HG03196 (cell line): ENCODE data around the gene NEDD8.
"Not testable (repeated sequence)": the region's sequence is repeated elsewhere in the genome, so short reads cannot be mapped to it uniquely, and the experiment has no call there.

Experiments
- ATAC-seq: cut with Tn5 transposase; IDR thresholded peaks from one replicate; pipeline ENCODE4 v1.9.1; 2021; ENCODE audit not compliant: unreplicated experiment

The NEDD8 gene

GRCh38 chr14:24228902-24229301, 3.3 kb downstream of the NEDD8 start:
- ATAC-seq, result no peak

GRCh38 chr14:24226473-24226872, 5.7 kb downstream of the NEDD8 start:
- ATAC-seq, result no peak

GRCh38 chr14:24224618-24225071, 7.5 kb downstream of the NEDD8 start:
- no peak for ATAC-seq

- not testable (repeated sequence) for ATAC-seq
These were observed 9.2 kb downstream of the NEDD8 start for GRCh38 chr14:24222987-24223386.

GRCh38 chr14:24219521-24219920, 12.6 kb downstream of the NEDD8 start:
- ATAC-seq, result no peak

- ATAC-seq, result no peak
These were observed 13.1 kb downstream of the NEDD8 start for GRCh38 chr14:24219080-24219479.

GRCh38 chr14:24216876-24217275, 15.3 kb downstream of the NEDD8 start:
- not testable (repeated sequence) for ATAC-seq

GRCh38 chr14:24216345-24216699, 15.8 kb downstream of the NEDD8 start:
- no peak for ATAC-seq

- peak; percentile 65 for ATAC-seq
These were observed 16.4 kb downstream of the NEDD8 start, which contains the start of gene MDP1 for GRCh38 chr14:24215495-24216344. MDP1 (minus strand) TSS chr14:24216066; CDS start chr14:24215955, 111 bp downstream.

- ATAC-seq, result no peak
These were observed 18.1 kb downstream of the NEDD8 start for GRCh38 chr14:24213866-24214662.

GRCh38 chr14:24212924-24213865, 19.0 kb downstream of the NEDD8 start, which contains the start of gene CHMP4A:
CHMP4A (minus strand) TSS chr14:24213488; CDS start chr14:24213439, 49 bp downstream.
- peak; percentile 82 for ATAC-seq

- no peak for ATAC-seq
These were observed 20.9 kb downstream of the NEDD8 start for GRCh38 chr14:24211311-24211710.

- no peak for ATAC-seq
These were observed 24.5 kb downstream of the NEDD8 start for GRCh38 chr14:24207625-24208024.

- no peak for ATAC-seq
These were observed 25.0 kb downstream of the NEDD8 start for GRCh38 chr14:24207104-24207551.

GRCh38 chr14:24206260-24207103, 25.7 kb downstream of the NEDD8 start:
- ATAC-seq, result no peak

GRCh38 chr14:24204163-24205146, 27.7 kb downstream of the NEDD8 start:
- no peak for ATAC-seq

GRCh38 chr14:24203249-24203886, 28.8 kb downstream of the NEDD8 start:
- ATAC-seq, result not testable (repeated sequence)

GRCh38 chr14:24202538-24202937, 29.6 kb downstream of the NEDD8 start:
- not testable (repeated sequence) for ATAC-seq
